HL-60/S4 treated with retinoic acid at 250 ng/mL for 4 days and 3 days (cell line): Measurements from ENCODE around the gene ARID1B.

Experiments
- in situ Hi-C: fragments of 300-500 bp; cut with MboI; formaldehyde crosslinking; loops from 2 replicates; pipeline ENCODE4 v1.7.0; 2022; ENCODE audit warnings: low sequenced_read_pairs

ARID1B gene

DNA sequence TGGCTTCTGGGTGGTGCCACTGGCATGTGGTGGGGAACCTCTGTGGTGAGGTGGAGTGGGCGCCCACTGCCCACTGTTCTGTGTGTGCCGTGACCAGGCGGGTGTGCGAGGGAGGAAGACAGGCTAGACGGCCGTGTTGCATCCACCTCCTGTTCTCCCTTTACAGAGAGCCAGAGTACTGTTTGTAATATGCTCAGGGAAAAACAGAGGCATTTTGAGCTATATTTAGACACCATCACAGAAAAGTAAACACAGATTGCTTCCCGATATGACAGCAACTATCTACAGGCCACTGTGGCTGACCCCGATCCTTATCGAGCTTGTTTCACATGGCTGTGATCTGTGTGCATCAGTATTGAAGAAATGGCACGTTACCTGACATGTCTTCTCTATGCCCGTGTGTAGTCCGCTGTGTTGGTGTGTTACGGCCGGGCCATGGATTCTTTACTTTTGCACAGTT lies 45.6 kb downstream of the ARID1B start:
- in situ Hi-C loops = no loop called here

DNA sequence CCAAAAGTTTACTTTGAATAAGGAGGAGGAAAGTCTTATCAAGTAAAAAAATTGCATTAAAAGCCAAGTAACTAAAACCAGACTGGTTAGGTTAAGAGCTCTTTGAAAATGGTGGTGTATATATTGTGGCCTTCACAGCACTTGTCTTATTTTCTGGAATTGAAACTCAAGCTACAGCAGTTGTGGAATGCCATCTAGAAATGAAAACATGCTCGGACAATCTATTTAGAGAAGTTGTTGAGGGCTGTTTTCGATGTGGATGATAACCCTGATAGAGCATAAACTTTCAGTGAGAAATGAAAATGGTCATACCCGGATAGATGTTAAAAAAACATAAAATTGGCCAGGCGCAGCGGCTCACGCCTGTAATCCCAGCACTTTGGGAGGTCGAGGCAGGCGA lies 47.0 kb downstream of the ARID1B start:
- in situ Hi-C loops = no loop called here

- in situ Hi-C loops = no loop called here
Observed at GRCh38 chr6:156825475-156825874, 48.3 kb downstream of the ARID1B start.

DNA sequence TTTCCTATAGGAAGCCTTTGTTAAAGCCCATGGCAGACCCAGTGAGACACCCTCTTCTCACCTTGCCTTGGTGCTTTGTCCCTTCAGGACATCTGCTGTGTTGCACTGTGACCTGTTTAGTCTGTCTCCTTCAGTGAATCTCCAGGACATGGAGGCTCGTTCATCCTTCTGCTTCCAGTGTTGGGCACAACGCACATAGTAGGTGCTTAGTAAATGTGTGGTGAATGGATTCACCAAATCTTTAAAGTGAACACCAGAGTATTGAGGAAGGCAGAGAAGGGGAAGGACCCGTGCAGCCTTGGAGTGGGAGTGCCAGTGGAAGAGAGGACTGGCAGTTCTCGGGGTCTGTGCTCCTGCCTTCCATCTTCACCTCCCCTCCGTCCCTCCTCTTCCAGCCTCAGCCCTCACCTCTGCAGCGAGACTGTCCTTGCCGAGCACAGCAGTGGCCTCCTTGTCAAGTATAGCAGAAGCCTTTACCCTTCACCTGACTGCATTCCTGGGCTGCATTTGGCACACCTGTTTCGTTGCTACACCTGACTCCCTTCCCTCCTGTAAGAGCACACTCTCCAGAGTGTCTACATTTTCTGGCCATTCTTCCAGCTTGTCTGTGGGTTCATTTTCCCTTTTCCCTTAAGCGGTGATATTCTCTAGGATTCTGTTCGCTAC lies 49.2 kb downstream of the ARID1B start:
- in situ Hi-C loops = no loop called here

DNA sequence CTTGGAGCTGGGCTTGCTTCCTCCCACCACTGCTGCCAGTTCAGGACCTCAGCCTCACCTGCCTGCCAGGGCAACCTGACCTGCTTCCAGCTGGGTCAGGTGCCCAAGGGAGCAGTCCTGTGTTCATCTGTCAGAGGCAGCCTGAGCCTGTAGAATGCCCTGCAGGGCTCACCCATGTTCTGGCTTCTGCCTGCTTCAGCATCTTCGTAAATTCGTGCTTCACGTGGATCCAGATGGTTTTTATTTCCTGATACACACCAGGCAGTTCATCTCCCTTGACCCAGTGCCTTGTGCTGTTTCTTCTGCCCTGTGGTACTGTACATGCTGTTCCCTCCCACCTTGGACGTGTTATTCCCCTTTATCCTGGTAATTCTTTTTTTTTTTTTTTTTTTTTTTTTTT lies 50.2 kb downstream of the ARID1B start:
- in situ Hi-C loops = no loop called here

- in situ Hi-C loops = no loop called here
Observed at GRCh38 chr6:156828280-156828703, 51.1 kb downstream of the ARID1B start.

DNA sequence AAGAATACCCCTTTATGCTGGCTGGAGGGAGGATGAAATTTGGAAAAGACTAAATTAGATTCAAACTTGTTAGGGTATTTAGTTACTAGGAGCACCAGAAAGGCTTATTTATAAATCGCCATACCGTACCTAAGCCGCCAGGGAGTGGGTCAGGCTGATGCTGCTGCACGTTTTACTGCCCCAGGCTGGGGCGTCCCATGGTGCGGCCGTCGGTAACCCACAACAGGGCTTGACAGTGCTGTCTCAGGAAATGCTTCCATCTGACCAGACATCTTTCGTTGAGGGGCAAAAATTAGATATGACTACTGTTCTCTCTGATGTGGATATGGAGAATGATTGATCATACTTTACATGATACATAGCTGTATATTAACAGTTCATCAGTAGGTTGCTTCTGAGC lies 52.9 kb downstream of the ARID1B start:
- in situ Hi-C loops = no loop called here

DNA sequence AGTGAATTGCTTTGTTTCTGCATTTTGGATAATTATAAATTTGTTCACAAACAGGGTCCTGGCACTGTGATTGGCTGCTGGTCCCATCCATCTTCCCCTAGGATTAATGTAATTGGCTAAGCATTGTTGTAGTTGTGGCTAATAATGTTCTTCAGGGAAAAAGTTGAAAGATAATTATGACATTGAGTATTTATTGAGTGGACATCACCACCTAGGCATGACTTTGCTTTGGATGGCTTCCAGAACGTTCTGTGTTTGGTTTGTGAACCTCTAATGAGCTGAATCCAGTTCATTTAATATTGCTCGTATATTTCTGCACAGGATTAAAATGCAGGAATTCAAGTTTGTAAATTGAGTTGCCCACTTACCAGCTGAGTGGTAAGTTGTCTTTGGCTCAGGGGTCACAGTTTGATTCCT lies 55.1 kb downstream of the ARID1B start:
- in situ Hi-C loops = no loop called here

DNA sequence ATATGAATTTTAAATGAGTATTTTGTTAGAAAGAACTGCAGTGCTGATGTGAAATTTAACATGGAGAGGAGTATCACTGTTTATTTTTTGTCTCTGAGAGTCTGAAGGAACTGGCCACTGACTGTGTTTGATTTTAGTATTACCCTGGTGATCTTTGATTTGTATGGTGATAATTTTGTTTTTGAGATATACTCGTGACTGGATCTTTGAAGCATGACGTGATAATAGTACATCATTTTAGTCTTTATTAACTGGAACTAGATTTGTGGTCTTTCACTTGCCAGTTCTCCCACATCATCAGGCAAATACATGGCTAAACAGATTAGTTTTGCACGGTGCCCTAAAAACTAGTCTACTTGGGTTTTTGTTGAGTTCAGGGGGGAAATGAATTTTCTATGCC lies 55.5 kb downstream of the ARID1B start:
- in situ Hi-C loops = no loop called here

DNA sequence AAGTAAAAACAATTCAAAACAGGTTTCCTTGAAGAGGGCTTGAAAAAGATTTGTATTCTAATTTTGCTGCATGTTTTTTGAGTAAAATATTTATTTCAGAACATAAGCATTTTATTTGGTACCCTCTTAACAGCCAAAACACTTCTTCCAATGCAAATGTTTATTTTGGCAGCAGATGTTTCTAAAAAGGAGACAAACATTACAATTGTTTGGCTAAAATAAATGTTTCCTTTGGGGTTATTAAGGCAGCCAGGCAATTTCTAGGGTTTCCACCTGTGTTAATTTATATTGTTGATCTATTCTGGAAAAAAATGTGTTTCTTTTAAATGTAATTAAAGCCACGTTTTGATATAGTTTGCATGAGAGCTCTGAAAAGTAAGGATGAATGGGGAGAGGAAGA lies 56.6 kb downstream of the ARID1B start:
- in situ Hi-C loops = no loop called here

- in situ Hi-C loops = no loop called here
Observed at GRCh38 chr6:156839129-156839528, 62.0 kb downstream of the ARID1B start.

DNA sequence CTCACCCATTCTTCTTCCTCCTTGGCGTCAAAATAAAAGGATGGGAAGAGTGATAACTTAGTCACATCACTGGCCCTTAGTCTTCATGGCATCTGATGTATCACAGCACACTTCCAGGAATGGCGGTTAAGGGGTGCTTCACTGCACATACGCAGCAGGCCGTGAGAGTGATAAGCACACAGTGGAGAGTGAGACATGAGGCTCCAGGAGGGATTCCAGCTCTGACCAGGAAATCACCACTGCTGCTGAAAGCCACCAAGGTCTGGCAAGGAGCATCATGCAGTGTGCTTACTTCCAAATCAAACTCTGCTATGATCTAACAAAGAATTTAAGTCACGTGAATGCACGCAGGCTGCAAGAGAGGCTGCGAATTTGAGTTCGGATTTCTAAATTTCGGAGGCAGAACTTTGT lies 62.4 kb downstream of the ARID1B start:
- in situ Hi-C loops = no loop called here

DNA sequence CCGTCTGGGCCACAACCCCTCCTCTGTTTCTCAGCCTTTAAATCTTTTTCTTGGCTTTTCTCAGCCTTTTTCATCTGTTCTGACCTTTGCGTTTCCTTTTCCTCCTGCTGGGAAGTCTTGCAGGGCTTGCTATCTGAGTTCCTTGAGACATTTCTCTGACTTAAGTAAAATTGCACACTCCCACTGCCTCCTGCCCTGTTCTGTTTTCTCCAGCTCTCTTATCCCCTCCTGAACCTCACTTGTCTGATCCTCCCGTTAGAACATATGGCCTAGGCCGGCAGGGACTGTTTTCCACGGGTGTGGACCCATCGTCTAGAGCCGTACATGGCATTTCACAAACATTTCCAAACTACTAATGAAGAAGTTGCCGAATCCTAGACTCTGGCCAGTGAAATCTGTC lies 63.0 kb downstream of the ARID1B start:
- in situ Hi-C loops = no loop called here

DNA sequence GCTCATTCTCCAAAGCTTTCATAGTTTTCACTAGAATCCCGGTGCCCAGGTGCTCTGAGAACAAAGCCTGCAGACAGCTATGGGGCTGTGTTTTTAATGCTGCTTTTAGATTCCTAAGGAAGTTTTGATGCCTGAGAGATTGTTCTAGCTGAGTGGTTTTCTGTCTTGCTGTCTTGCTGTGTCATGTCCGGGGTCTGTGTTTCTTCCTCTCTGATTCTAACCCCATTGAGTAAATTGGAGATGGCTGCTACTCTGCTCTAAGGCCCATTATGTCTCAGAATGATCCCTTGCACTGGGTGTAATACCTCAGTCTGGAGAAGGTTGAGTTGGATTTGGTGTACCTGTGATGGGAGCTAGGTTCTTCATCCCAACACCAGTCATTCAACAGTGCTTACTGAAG lies 63.4 kb downstream of the ARID1B start:
- in situ Hi-C loops = no loop called here

- in situ Hi-C loops = no loop called here
Observed at GRCh38 chr6:156841508-156841907, 64.3 kb downstream of the ARID1B start.

DNA sequence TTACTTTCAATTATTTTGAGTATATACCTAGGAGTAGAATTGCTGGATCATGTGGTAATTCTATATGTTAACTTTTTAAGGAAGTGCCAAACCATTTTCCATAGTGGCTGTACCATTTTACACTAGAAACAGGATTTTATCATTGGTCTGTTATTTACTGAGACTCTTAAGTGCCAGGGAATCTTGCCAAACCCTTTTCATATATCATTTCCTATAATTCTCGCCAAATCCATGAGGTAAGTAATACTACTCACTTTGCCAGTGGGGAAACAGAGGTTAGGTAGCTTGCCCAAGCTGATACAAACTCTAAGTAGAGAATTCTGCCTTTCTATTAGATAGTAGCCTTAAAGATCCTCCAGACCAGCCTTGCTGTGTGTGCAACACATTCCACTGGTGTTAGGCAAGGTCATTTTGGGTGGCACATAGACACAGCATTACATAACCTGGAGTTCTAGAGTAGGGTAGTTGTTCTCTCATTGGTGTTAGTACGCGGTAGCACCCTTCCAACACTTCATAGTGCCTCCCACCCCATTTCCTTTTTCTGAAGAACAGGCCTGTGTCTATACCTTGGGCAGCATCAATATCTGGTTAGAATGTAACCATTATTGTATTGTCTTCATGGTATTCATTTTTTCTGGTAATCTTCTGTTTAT lies 65.5 kb downstream of the ARID1B start:
- in situ Hi-C loops = no loop called here

DNA sequence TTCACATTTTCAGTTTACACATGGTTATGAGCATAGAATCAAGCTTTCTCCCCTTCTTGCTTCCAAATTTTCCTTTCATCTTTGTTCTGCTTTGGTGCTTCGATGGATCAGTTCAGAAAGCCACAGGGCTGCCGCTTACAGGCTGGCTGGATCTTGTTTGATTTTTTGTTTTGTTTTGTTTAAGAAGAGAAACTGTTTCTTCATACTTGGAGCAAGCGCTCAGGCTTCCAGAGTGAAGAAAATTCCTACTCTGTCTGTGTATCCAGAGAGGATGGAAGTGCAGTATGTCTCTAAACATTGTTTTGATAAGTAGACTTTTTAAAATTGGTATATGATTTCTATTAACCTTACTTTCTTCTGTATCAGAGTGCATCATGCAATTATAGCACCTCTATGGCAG lies 66.9 kb downstream of the ARID1B start:
- in situ Hi-C loops = no loop called here

GRCh38 chr6:156845454-156846155 lies 68.4 kb downstream of the ARID1B start:
- in situ Hi-C loops = no loop called here

GRCh38 chr6:156846845-156847599 lies 69.8 kb downstream of the ARID1B start:
- in situ Hi-C loops = no loop called here

DNA sequence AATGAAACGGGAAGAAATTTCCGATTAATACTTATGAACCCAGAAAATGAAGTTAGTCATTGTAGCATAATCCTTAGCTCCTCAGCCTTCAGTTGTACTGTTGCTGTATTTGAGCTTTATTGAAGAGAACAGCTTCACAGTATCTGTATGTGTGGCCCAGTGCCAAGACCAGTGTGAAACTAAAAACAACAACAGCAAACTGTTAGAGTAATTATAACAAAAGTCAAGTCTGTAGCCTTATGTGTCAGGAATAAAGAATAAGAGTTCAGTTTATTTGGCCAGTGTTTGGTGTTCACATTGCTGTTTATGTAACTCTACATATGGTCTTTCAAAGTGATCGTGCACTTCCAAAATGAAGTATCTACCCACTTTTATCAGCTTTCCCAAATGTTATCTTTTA lies 70.9 kb downstream of the ARID1B start:
- in situ Hi-C loops = no loop called here

DNA sequence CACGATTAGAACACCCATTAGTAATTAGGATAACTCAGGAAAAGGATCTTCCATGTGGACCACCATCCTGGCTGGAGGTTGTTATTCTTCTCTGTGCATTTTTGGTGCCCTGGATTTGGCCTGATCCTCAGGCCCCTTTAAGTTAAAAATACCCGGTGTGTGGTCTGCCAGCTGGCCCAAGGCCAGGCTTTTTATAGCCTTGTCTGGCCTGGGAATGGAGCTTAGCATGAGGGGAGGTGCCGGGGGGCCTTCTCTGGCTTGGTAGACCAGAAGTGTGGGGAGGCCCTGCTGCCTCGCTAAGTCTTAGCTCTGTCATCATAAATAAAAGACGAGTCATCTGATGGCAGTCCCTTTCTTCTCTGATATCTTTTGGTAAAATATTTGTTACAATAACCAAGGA lies 71.4 kb downstream of the ARID1B start:
- in situ Hi-C loops = no loop called here
